Transverse colon (tissue), 4 donors: Measurements from ENCODE around the gene WWOX. TPM values are rescaled to one million over a fixed set of nuclear protein-coding genes. Genes with fewer than 3 reads are reported as not detected.
A peak's percentile ranks its signal among the peaks of the same experiment; 100 is the strongest.

Experiments
- DNase-seq: peaks from one replicate; pipeline ENCODE4 v3.0.0-alpha.2; 2019
- H3K27ac ChIP-seq, 4 donors: fragments of 200-600 bp; sonication (generic); 2 replicates each; pipeline ENCODE4 v1.5.1; 2016 to 2018; ENCODE audit warnings: inconsistent platforms in 4 of 4
- H3K27me3 ChIP-seq: fragments of 200-600 bp; sonication (generic); 2 replicates; pipeline ENCODE4 v1.5.1; 2017; ENCODE audit warnings: inconsistent platforms
- H3K36me3 ChIP-seq, 4 donors: fragments of 200-600 bp; sonication (generic); 2 replicates each; pipeline ENCODE4 v1.5.1; 2017 to 2019; ENCODE audit warnings: inconsistent platforms in 4 of 4
- H3K4me1 ChIP-seq, 4 donors: fragments of 200-600 bp; sonication (generic); 2 replicates each; pipeline ENCODE4 v1.5.1; 2017 to 2020; ENCODE audit warnings: inconsistent platforms in 4 of 4
- H3K4me3 ChIP-seq, 4 donors: fragments of 200-600 bp; sonication (generic); 1 replicate in 1 of 4; 2 replicates in 3 of 4; pipeline versions ENCODE4 v1.5.1 to v1.6.1; 2017 to 2019; ENCODE audit warnings: inconsistent platforms in 4 of 4
- H3K9me3 ChIP-seq, 2 donors: fragments of 200-600 bp; sonication (generic); 2 replicates each; pipeline ENCODE4 v1.5.1; 2017 to 2019; ENCODE audit warnings: inconsistent platforms in 2 of 2
- CTCF ChIP-seq, 5 experiments: fragments of 200-600 bp in 3 of 5; fragments of 450-650 bp in 2 of 5; sonication (generic) in 3 of 5; IDR thresholded peaks; 1 replicate in 2 of 5; 2 replicates in 3 of 5; pipeline ENCODE4 v1.5.1; 2016 to 2017; ENCODE audit warnings: antibody characterized with exemption in 5 of 5, inconsistent platforms in 3 of 5, mild to moderate bottlenecking in 2 of 5, moderate library complexity in 1 of 5
- EP300 ChIP-seq: sonication (generic); formaldehyde crosslinking; IDR thresholded peaks from one replicate; pipeline ENCODE4 v1.6.1; 2017; ENCODE audit warnings: antibody characterized with exemption, low read depth
- POLR2A ChIP-seq: fragments of 450-650 bp; IDR thresholded peaks from one replicate; pipeline ENCODE4 v1.6.1; 2016; ENCODE audit warnings: antibody characterized with exemption, mild to moderate bottlenecking, moderate library complexity
- POLR2AphosphoS5 ChIP-seq, 3 donors: sonication (generic); formaldehyde crosslinking; IDR thresholded peaks; one replicate each; pipeline ENCODE4 v1.6.1; 2016; ENCODE audit warnings: antibody characterized with exemption in 3 of 3
- WGBS, 2 donors: methylation state at CpG; one replicate each; pipeline ENCODE4 v1.1.5; 2018; ENCODE audit warnings: low coverage in 1 of 2; 5-methylcytosine and 5-hydroxymethylcytosine counted together
- in situ Hi-C, 4 donors: fragments of 200-750 bp; cut with MboI; loops; one replicate each; pipeline versions ENCODE4 v1.15.0 to v1.15.1; 2017; ENCODE audit warnings: low sequenced_read_pairs in 3 of 4, low pct_ligation_motif_present in 1 of 4, low pct_unique_long_range_greater_than_20kb in 1 of 4
- intact Hi-C: fragments of 100-400 bp; cut with DNase I; formaldehyde crosslinking; loops from one replicate; pipeline ENCODE4 v1.15.1; 2023; ENCODE audit warnings: low total_unique reads
- total RNA-seq, 4 donors: library from RNA; depleted of rRNA; stranded (reverse); fragments of >200 nt; gene quantifications; one replicate each; pipeline ENCODE4 v1.1.0, GENCODE V29; 2016

The WWOX gene
- total RNA-seq, 4 donors from 2014 or later, result 11.2 to 53.8 (median 24.8) TPM

GRCh38 chr16:79163691-79164387 is 1064.4 kb downstream of the WWOX start:
- H3K27ac ChIP-seq, result peak overlapping the region in 3 of 4 donors; percentile 13 to 49 (median 17)

DNA sequence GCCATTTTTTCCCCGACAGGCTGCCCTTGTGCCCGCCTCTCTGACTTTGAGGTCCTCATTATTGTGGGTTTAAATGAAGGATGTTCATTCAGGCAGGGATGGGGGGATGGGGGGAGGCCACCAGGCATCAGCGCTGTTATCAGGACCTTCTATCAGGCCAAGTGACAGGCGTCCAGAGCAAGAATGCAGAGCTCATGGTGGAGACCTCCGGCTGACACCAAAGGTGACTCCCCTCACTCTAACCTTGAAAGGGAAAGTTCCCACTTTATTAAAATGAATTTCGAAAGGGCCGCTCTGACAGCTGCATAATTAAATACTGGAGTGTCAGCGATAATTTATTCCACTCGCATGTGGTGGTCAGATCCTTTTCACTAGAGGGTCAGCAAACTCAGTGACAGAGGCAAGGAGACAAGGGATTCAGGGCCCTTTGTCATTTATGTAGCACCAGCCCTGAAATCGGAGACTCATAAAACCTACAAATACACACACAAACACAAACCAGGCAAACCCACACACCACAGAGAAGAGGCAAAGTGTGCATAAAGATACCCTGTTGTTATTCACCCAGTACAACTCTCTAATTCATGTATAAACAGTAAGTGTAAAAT is 1065.0 kb downstream of the WWOX start:
- Histone ChIP-seq H3K4me1 (peaks cover 0 to 19% (median 3%) of the 10 kb centered on the region in 4 donors), H3K9me3 (no peaks in the 10 kb centered on the region), H3K4me3 (no peak overlapping the region), H3K27ac (peak overlapping the region in 1 of 4 donors; percentile 13), H3K27me3 (no peaks in the 10 kb centered on the region), H3K36me3 (no peaks in the 10 kb centered on the region)
- DNase-seq, result no peak
- TF ChIP-seq POLR2A (no peak), POLR2AphosphoS5 (IDR thresholded peaks at IDR 0.05) (no peak), EP300 (no peak), CTCF (IDR thresholded peaks at IDR 0.05) (no peak)
- intact Hi-C loops (no loop called here), in situ Hi-C loops (no loop called here)
- 84 to 90% methylated on average over 9 to 10 of the region's 10 CpGs for WGBS, 2 donors

More at GRCh38 chr16:79163691-79164387, 1064.4 kb downstream of the WWOX start:
- WGBS, 2 donors, result 27 to 39% methylated on average over 9 to 13 of the region's 13 CpGs
- Histone ChIP-seq H3K36me3 (no peaks in the 10 kb centered on the region), H3K4me3 (peak overlapping the region in 2 of 4 donors; percentile 16 to 40), H3K27me3 (no peaks in the 10 kb centered on the region), H3K4me1 (peaks cover 0 to 19% (median 3%) of the 10 kb centered on the region in 4 donors), H3K9me3 (no peaks in the 10 kb centered on the region)
- no peak for TF ChIP-seq EP300
- no peak for TF ChIP-seq POLR2AphosphoS5 (IDR thresholded peaks at IDR 0.05)
- TF ChIP-seq CTCF (IDR thresholded peaks at IDR 0.05), result no peak
- TF ChIP-seq POLR2A, result no peak
- DNase-seq, result peak; percentile 37
- in situ Hi-C loops (no loop called here), intact Hi-C loops (no loop called here)

- Histone ChIP-seq H3K4me3 (no peak overlapping the region), H3K36me3 (no peaks in the 10 kb centered on the region), H3K27me3 (no peaks in the 10 kb centered on the region), H3K4me1 (peaks cover 0 to 19% (median 3%) of the 10 kb centered on the region in 4 donors), H3K27ac (peak overlapping the region in 1 of 4 donors; percentile 13), H3K9me3 (no peaks in the 10 kb centered on the region)
- no peak for DNase-seq
- in situ Hi-C loops (no loop called here), intact Hi-C loops (no loop called here)
- no peak for TF ChIP-seq EP300
- no peak for TF ChIP-seq POLR2A
- WGBS, 2 donors, result 84 to 88% methylated on average over 9 of the region's 9 CpGs
Measured at GRCh38 chr16:79165079-79165478, 1065.6 kb downstream of the WWOX start.

- no peak for DNase-seq
- H3K36me3 ChIP-seq, result no peaks in the 10 kb centered on the region
- peaks cover 0 to 19% (median 3%) of the 10 kb centered on the region in 4 donors for H3K4me1 ChIP-seq
- H3K9me3 ChIP-seq, result no peaks in the 10 kb centered on the region
- in situ Hi-C loops, result no loop called here
- H3K27me3 ChIP-seq, result no peaks in the 10 kb centered on the region
- 75 to 84% methylated on average over 8 to 9 of the region's 9 CpGs for WGBS, 2 donors
- H3K4me3 ChIP-seq, result no peak overlapping the region
- H3K27ac ChIP-seq, result peak overlapping the region in 1 of 4 donors; percentile 4
- TF ChIP-seq POLR2A, result no peak
- no peak for TF ChIP-seq EP300
- no peak for TF ChIP-seq CTCF (IDR thresholded peaks at IDR 0.05)
- TF ChIP-seq POLR2AphosphoS5 (IDR thresholded peaks at IDR 0.05), result no peak
- intact Hi-C loops, result no loop called here
Measured at GRCh38 chr16:79165506-79165905, 1066.1 kb downstream of the WWOX start.
